Endodermal cell (in vitro differentiated cells): ENCODE results near the gene CSGALNACT2. TPM values are rescaled to one million over a fixed set of nuclear protein-coding genes. Genes with fewer than 3 reads are reported as not detected.

ENCODE experiments used
- DNase-seq: peaks from one replicate; pipeline ENCODE4 v3.0.0-alpha.2; 2017
- H3K27ac ChIP-seq: 2 replicates; pipeline ENCODE4 v1.5.1; 2013; ENCODE audit warnings: mild to moderate bottlenecking, low read depth, low read length, moderate library complexity
- H3K27me3 ChIP-seq: 2 replicates; pipeline ENCODE4 v1.6.1; 2013; ENCODE audit warnings: mild to moderate bottlenecking, low read length, moderate library complexity; ENCODE audit not compliant: insufficient read depth, control insufficient read depth, poor library complexity, severe bottlenecking
- H3K36me3 ChIP-seq: 2 replicates; pipeline ENCODE4 v1.7.0; 2013; ENCODE audit warnings: mild to moderate bottlenecking, low read length, moderate library complexity; ENCODE audit not compliant: control insufficient read depth, insufficient read depth
- H3K4me1 ChIP-seq: one replicate; pipeline ENCODE4 v1.7.0; 2013; ENCODE audit warnings: low read length; ENCODE audit not compliant: control insufficient read depth, insufficient read depth
- H3K4me3 ChIP-seq: 2 replicates; pipeline ENCODE4 v1.5.1; 2013; ENCODE audit warnings: mild to moderate bottlenecking, low read length, moderate library complexity
- H3K9ac ChIP-seq: 2 replicates; pipeline ENCODE4 v1.6.1; 2013; ENCODE audit warnings: mild to moderate bottlenecking, low read length, moderate library complexity; ENCODE audit not compliant: poor library complexity, severe bottlenecking; ENCODE audit errors: extremely low read depth
- H3K9me3 ChIP-seq: 2 replicates; pipeline ENCODE4 v1.6.1; 2013; ENCODE audit warnings: mild to moderate bottlenecking, low read length, moderate library complexity; ENCODE audit not compliant: control insufficient read depth
- H3K27ac Mint-ChIP-seq: 2 replicates; pipeline ENCODE4 v1.8.0; 2020; ENCODE audit warnings: mixed read lengths
- H3K27me3 Mint-ChIP-seq: 2 replicates; pipeline ENCODE4 v1.8.0; 2021; ENCODE audit warnings: mild to moderate bottlenecking, mixed read lengths; ENCODE audit not compliant: insufficient read depth
- H3K36me3 Mint-ChIP-seq: 2 replicates; pipeline ENCODE4 v1.8.0; 2020; ENCODE audit warnings: low read depth, mixed read lengths
- H3K4me1 Mint-ChIP-seq: 2 replicates; pipeline ENCODE4 v1.8.0; 2020; ENCODE audit warnings: mixed read lengths
- H3K4me3 Mint-ChIP-seq: 2 replicates; pipeline ENCODE4 v1.8.0; 2020; ENCODE audit warnings: mild to moderate bottlenecking, moderate library complexity, mixed read lengths
- H3K9me3 Mint-ChIP-seq: 2 replicates; pipeline ENCODE4 v1.8.0; 2020; ENCODE audit warnings: mild to moderate bottlenecking, mixed read lengths
- WGBS, 2 experiments: methylation state at CpG; one replicate each; pipeline versions ENCODE4 v1.1.5 to v1.1.7; 2013; ENCODE audit warnings: missing lambda C conversion rate in 2 of 2, mixed read lengths in 1 of 2; ENCODE audit not compliant: insufficient coverage in 1 of 2, insufficient read length in 1 of 2; 5-methylcytosine and 5-hydroxymethylcytosine counted together
- total RNA-seq, 2 donors: library from RNA; stranded (reverse); fragmentation: NEBNext Ultra II Directional in 1 of 2; extraction: Animal tissue kit (Norgen Biotek cat#: 25700) in 1 of 2; gene quantifications; 2 replicates in 1 of 2; 3 replicates in 1 of 2; pipeline ENCODE4 v1.2.1, GENCODE V29; 2021
- TF ChIP-seq, protein P1 (sequence below): fragments of 200-600 bp; sonication (generic); conservative IDR thresholded peaks from 2 replicates; pipeline ENCODE4 v1.5.0; 2021; ENCODE audit warnings: antibody characterized with exemption, mild to moderate bottlenecking

The CSGALNACT2 gene
- total RNA-seq, 2 donors from 2014 or later = 7.3 to 8.6 TPM

DNA sequence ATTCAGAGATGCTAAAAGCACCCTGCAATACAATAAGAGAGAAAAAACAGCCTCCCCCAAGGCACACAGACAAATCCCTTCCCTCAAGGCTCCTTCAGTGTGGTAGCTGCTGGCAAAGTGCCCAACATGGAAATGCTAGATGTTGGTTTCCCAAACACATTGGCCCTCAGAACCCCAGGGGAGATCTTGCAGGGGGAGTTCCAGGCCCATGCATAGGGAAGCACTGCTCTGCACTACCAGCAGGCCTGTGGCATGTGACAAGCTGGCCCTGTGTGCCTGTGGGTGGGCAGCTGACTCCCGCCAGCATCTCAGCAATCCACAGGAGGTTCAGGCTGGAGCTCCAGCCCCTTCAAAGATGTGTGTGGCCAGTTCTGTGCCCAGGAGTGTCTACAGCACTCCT is 16.8 kb upstream of the CSGALNACT2 start:
- Mint-ChIP-seq H3K36me3 (no peaks in the 10 kb centered on the region), H3K9me3 (no peaks in the 10 kb centered on the region), H3K4me1 (no peaks in the 10 kb centered on the region), H3K27me3 (no peaks in the 10 kb centered on the region), H3K4me3 (no peak overlapping the region), H3K27ac (no peak overlapping the region)
- no peak overlapping the region for H3K4me3 ChIP-seq
- no peak for DNase-seq
- no peaks in the 10 kb centered on the region for H3K27me3 ChIP-seq
- no peaks in the 10 kb centered on the region for H3K4me1 ChIP-seq
- no peaks in the 10 kb centered on the region for H3K9me3 ChIP-seq
- no peak overlapping the region for H3K9ac ChIP-seq
- no peaks in the 10 kb centered on the region for H3K36me3 ChIP-seq
- TF ChIP-seq, protein P1, sequence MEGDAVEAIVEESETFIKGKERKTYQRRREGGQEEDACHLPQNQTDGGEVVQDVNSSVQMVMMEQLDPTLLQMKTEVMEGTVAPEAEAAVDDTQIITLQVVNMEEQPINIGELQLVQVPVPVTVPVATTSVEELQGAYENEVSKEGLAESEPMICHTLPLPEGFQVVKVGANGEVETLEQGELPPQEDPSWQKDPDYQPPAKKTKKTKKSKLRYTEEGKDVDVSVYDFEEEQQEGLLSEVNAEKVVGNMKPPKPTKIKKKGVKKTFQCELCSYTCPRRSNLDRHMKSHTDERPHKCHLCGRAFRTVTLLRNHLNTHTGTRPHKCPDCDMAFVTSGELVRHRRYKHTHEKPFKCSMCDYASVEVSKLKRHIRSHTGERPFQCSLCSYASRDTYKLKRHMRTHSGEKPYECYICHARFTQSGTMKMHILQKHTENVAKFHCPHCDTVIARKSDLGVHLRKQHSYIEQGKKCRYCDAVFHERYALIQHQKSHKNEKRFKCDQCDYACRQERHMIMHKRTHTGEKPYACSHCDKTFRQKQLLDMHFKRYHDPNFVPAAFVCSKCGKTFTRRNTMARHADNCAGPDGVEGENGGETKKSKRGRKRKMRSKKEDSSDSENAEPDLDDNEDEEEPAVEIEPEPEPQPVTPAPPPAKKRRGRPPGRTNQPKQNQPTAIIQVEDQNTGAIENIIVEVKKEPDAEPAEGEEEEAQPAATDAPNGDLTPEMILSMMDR = no peak
- WGBS, 2 experiments = 84 to 100% methylated on average over 1 of the region's 1 CpG
- H3K27ac ChIP-seq = no peak overlapping the region

DNA sequence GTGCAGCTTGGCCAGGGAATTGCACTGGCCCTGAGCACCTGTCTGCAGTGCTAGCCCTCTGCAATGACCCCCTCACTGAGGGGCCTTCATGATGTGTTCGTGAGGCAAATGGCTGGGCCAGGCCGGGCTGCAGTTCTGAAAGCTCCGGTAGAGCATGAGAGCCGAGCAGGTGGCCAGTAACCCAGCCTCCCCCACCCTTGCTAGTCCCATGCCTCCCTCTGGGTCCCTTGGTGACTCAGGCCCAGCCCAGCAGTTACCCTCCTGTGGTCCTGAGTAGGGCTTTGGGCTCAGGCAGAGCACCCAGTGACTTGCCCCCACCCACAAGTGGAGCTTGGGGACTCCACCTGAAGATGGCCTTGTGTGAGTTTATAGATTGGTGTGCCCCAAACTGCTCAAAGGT is 16.1 kb upstream of the CSGALNACT2 start:
- H3K9me3 ChIP-seq = no peaks in the 10 kb centered on the region
- no peak overlapping the region for H3K9ac ChIP-seq
- TF ChIP-seq, protein P1 = no peak
- Mint-ChIP-seq H3K9me3 (no peaks in the 10 kb centered on the region), H3K4me1 (no peaks in the 10 kb centered on the region), H3K36me3 (no peaks in the 10 kb centered on the region), H3K27ac (no peak overlapping the region), H3K27me3 (no peaks in the 10 kb centered on the region), H3K4me3 (no peak overlapping the region)
- H3K4me1 ChIP-seq = no peaks in the 10 kb centered on the region
- H3K4me3 ChIP-seq = no peak overlapping the region
- H3K36me3 ChIP-seq = no peaks in the 10 kb centered on the region
- H3K27ac ChIP-seq = no peak overlapping the region
- WGBS, 2 experiments = 84 to 100% methylated on average over 1 to 4 of the region's 4 CpGs
- DNase-seq = no peak
- no peaks in the 10 kb centered on the region for H3K27me3 ChIP-seq

DNA sequence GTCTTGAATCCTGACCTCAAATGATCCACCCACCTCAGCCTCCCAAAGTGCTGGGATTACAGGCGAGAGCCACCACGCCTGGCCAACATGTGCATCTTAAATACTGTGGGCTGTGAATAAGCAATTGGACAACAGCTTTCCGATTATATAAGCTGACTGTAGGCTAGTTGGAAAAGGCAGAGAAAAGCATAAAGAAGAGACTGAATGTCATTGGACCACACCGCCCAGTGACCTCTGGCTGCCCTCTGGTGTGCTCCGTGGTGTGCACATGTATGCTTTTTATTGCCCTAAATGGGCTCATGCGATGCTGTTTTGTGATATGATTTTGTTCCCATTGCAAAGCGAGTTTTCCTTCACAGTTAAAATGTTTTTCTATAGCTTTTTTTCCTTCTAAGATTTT is 15.4 kb upstream of the CSGALNACT2 start:
- DNase-seq = peak; percentile 20
- no peaks in the 10 kb centered on the region for H3K4me1 ChIP-seq
- no peaks in the 10 kb centered on the region for H3K9me3 ChIP-seq
- no peaks in the 10 kb centered on the region for H3K9me3 Mint-ChIP-seq
- no peaks in the 10 kb centered on the region for H3K36me3 ChIP-seq
- no peaks in the 10 kb centered on the region for H3K36me3 Mint-ChIP-seq
- no peak overlapping the region for H3K27ac ChIP-seq
- H3K27ac Mint-ChIP-seq = no peak overlapping the region
- H3K4me3 Mint-ChIP-seq = no peak overlapping the region
- WGBS, 2 experiments = 93 to 95% methylated on average over 3 to 7 of the region's 7 CpGs
- no peaks in the 10 kb centered on the region for H3K4me1 Mint-ChIP-seq
- TF ChIP-seq, protein P1 = no peak
- no peak overlapping the region for H3K9ac ChIP-seq
- no peaks in the 10 kb centered on the region for H3K27me3 ChIP-seq
- H3K4me3 ChIP-seq = no peak overlapping the region
- H3K27me3 Mint-ChIP-seq = no peaks in the 10 kb centered on the region
